Stimulated activated CD4-positive, alpha-beta T cell treated with anti-CD3 and anti-CD28 coated beads, TNF-alpha, amount 100 ng/mL, for 4 hours (primary cell): ENCODE data around the gene HTATSF1.

Source experiments
- DNase-seq, 3 experiments: peaks; one replicate each; pipeline ENCODE4 v3.0.0-alpha.2; 2020; ENCODE audit warnings: low read depth in 3 of 3

HTATSF1 gene

GRCh38 chrX:136496764-136497555 is 432 bp upstream of the HTATSF1 start:
- peak; percentile 60 to 71 (median 69) for DNase-seq

GRCh38 chrX:136519069-136519468 is 21.7 kb downstream of the HTATSF1 start:
- no peak for DNase-seq

GRCh38 chrX:136523770-136524169 is 26.4 kb downstream of the HTATSF1 start:
- no peak for DNase-seq

- no peak for DNase-seq
Observed at GRCh38 chrX:136525738-136526606, 28.6 kb downstream of the HTATSF1 start.

GRCh38 chrX:136528645-136529315 is 31.4 kb downstream of the HTATSF1 start:
- no peak for DNase-seq

- no peak for DNase-seq
Observed at GRCh38 chrX:136529795-136530194, 32.4 kb downstream of the HTATSF1 start.

- DNase-seq: no peak
Observed at GRCh38 chrX:136531951-136532350, 34.6 kb downstream of the HTATSF1 start, which contains the start of gene VGLL1. TSS of gene VGLL1 (plus strand) at chrX:136532215. CDS start at chrX:136536021, 3,806 bp downstream.

GRCh38 chrX:136534131-136534530 is 36.7 kb downstream of the HTATSF1 start:
- no peak for DNase-seq

GRCh38 chrX:136538811-136539210 is 41.4 kb downstream of the HTATSF1 start:
- no peak for DNase-seq

GRCh38 chrX:136540226-136540625 is 42.8 kb downstream of the HTATSF1 start:
- no peak for DNase-seq

GRCh38 chrX:136541294-136541693 is 43.9 kb downstream of the HTATSF1 start:
- DNase-seq: no peak

- no peak for DNase-seq
Observed at GRCh38 chrX:136542281-136542680, 44.9 kb downstream of the HTATSF1 start.

- DNase-seq: no peak
Observed at GRCh38 chrX:136546371-136546781, 49.0 kb downstream of the HTATSF1 start.

GRCh38 chrX:136549226-136549625 is 51.8 kb downstream of the HTATSF1 start:
- no peak for DNase-seq

- DNase-seq: no peak
Observed at GRCh38 chrX:136551410-136551809, 54.0 kb downstream of the HTATSF1 start.

- no peak for DNase-seq
Observed at GRCh38 chrX:136555694-136556093, 58.3 kb downstream of the HTATSF1 start.
